Measurements from ENCODE around the gene SOCS6.

DNA sequence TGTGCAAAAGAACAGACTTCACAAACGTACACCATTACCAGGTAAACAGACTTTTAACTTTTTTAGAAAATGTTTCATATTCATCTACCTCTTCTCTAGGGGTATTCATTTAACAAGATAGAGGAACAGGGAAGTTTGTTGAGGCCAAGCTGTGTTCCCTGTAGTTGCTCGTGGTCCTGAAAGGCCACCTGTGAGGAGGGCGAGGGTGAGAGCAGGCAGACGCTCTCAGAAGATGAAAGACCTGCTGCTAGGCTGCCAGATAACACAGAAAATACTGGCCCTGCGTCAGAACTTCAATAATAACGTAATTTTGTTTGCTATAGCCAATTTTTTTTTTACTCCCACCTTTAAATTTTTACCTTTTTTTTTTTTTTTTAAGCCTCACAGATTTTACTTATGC lies 42.0 kb downstream of the SOCS6 start:
- no peak for TF ChIP-seq EZH2 (IDR thresholded peaks at IDR 0.05; ENCODE audit: borderline replicate concordance, low read depth, low read length, severe bottlenecking)
- TF ChIP-seq, protein P1, sequence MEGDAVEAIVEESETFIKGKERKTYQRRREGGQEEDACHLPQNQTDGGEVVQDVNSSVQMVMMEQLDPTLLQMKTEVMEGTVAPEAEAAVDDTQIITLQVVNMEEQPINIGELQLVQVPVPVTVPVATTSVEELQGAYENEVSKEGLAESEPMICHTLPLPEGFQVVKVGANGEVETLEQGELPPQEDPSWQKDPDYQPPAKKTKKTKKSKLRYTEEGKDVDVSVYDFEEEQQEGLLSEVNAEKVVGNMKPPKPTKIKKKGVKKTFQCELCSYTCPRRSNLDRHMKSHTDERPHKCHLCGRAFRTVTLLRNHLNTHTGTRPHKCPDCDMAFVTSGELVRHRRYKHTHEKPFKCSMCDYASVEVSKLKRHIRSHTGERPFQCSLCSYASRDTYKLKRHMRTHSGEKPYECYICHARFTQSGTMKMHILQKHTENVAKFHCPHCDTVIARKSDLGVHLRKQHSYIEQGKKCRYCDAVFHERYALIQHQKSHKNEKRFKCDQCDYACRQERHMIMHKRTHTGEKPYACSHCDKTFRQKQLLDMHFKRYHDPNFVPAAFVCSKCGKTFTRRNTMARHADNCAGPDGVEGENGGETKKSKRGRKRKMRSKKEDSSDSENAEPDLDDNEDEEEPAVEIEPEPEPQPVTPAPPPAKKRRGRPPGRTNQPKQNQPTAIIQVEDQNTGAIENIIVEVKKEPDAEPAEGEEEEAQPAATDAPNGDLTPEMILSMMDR (IDR thresholded peaks at IDR 0.05; ENCODE audit: borderline replicate concordance, extremely low read depth, low read length, poor library complexity, severe bottlenecking): no peak

Measured in DND-41 (cell line).